B cell (primary cell): ENCODE results near the gene NKD2.

ENCODE experiments used
- CTCF ChIP-seq: fragments of 200-600 bp; IDR thresholded peaks from one replicate; pipeline ENCODE4 v1.8.0; 2022; ENCODE audit warnings: antibody characterized with exemption, mild to moderate bottlenecking
- EZH2 ChIP-seq: IDR thresholded peaks from 2 replicates; pipeline ENCODE4 v1.6.1; 2012; ENCODE audit warnings: borderline replicate concordance, low read depth, mild to moderate bottlenecking, moderate library complexity, low read length; ENCODE audit not compliant: insufficient read depth, poor library complexity, severe bottlenecking

GRCh38 chr5:979100-979817 lies 29.3 kb upstream of the NKD2 start:
- TF ChIP-seq CTCF (no peak), EZH2 (no peak)
